MV-4-11 (cell line): Measurements from ENCODE around the gene SLU7.

Experiments used
- DNase-seq: peaks from one replicate; lab custom pipeline; 2025; lab: John Stamatoyannopoulos, UW

The SLU7 gene

DNA sequence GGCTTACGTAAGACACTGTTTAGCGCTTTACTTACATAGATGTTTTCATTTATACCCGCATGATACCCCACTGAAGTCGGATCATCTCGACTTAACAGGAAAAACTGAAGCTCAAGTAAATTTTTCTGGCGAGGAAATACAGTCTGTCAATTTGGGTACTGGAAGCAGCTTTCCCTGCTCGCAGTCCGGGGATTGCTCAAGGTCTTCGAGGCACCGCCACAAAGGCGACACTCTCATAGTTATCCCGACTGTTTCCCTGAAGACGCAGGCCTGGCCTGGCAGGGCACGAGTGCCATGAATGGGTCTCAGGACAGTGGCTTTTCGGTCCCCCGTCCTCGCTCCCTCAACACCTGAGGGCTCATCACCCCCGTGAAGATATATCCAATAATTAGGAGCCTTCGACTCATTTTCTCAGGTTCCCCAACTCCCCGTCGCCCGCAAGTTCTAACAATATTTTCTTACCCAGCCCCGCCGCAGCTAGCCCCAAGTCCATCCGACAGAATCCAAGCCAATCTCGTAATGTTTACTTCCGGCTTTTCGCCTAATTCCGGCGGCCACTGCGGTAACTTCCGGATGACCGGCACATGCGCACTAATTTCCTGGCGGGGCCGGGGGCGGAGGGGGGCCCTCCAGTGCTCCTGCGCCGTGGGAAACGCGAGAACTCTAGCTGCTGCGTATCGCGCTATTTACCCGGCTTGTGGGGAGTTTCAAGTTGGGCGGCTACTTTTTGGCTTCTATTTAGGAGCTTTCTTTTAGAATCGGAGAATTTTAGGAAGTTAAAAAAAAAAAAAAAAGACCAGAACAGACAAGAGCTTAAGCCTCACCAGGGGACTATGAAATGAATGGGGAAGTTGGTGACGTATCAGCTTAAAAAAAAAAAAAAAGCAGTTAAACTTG, at the start of gene SLU7:
Gene SLU7, minus strand, starts transcription at position 521 of the 897 bp plus-strand sequence. CDS start 3,787 bp downstream, outside the sequence.
- DNase-seq, result peak; percentile 97

DNA sequence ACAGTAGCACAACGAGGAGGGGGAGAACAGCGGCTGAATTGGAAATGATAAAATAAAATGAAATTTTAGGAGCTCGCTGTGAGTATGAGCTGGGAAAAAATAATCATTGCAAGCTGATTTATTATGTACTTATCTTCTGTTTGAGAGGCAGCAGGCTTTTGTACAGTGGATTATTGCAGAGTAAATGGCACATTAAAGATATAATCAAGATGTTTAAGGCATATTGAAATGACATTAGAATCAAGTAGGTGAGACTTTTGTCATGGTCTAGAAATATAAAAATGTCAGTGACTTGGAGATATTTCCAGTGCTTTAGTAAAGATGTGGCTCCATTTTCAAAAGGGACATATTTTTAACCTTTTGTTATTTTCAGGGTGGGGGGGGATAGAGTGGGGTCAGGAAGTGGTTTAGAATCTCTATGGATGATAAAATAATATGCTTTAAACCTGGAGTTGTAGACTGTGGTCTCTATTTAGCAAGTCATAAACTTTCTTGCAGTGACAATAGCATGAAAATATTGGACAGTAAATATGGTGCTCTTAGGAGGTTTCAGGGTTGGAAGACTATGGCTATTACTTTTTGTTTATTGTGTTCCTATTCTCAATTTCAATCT, 49.6 kb upstream of the SLU7 start:
- no peak for DNase-seq

DNA sequence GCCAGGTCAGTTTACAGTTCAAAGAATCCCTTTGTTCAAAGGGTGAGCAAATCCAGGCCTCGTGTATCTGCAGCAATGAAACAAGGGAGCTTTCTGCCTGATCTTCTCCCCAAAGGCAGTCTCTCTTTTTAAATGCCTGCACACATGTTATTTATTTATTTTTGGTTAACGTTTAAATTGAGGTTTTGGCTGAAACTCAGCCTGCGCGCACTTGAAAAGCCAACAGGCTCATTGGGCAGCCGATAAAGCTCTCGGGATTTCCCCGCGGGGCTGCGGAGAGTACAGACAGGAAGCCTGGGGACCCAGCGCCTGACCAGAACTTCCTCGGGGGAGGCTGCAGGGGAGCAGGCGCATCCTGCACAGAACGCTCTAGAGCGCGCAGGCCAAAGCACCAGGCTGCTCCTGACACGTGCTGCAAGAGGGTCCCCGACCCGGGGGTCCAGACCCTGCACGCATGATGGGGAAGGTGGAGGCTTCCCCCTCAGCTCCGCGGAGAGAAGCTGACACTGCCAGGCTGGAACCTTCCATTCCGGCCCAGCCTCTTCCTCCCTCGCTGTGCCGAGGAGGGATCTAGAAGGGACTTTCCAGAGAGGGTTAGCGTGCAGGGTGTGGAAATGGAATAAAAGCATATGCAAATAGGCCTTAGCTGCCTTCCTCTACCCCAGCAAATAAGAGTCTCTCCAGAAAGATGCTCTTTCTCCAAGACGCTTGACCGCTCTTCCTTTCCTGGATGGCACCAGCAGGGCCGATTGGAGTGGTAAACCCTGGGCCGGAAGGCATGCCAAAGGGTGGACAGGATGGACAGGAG, 48.9 kb upstream of the SLU7 start:
- peak; percentile 80 for DNase-seq

DNA sequence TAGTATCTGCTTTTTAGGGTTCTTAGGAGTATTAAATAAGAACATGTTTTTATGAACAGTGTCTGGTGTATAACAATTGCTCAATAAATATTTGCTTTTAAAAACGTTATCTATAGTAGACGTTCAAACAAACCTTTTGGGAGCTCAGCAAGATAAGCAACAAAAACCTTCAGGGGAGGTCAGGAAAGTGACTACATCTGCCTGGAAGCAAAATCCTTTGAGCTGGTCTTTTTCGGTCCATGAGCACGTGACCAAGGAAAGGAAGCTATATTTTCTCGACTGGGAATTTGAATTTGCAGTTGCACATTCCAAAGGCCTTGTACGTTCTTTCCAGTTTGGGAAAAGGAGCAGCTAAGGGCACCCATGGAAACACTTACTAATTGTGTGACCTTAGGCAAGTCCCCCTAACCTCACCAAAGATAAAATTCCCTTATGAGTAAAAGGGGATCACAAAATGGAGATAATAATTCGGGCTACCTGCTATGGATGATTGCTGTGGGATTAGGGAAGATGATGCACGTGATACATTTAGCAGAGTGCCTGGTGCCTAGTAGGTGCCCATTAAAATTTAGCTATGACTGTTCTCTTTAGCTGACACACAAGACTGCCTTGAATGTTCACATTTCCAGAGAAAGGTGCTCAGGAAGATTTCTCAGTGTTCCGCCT, 48.1 kb upstream of the SLU7 start:
- DNase-seq, result no peak

DNA sequence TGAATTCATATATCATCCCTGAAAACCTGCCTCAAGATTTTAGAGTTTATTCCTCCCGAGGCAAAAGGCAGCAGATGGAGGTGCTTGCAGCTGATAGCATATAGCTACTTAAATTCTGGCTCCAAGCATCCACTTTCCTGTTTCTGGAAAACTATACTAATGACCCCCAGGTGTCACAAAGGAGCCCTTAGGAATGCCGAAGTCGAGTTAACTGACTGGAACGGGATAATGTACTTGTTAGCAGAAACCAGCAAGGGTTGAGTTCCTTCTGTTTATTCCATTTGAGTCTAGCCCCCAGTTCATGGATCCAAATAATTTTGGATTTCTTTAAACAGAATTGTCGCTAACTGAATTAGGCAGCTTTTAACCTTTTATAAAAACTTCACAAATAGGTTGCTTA, 47.2 kb upstream of the SLU7 start:
- DNase-seq, result no peak

GRCh38 chr5:160464466-160464797, 45.6 kb upstream of the SLU7 start:
- DNase-seq, result no peak

DNA sequence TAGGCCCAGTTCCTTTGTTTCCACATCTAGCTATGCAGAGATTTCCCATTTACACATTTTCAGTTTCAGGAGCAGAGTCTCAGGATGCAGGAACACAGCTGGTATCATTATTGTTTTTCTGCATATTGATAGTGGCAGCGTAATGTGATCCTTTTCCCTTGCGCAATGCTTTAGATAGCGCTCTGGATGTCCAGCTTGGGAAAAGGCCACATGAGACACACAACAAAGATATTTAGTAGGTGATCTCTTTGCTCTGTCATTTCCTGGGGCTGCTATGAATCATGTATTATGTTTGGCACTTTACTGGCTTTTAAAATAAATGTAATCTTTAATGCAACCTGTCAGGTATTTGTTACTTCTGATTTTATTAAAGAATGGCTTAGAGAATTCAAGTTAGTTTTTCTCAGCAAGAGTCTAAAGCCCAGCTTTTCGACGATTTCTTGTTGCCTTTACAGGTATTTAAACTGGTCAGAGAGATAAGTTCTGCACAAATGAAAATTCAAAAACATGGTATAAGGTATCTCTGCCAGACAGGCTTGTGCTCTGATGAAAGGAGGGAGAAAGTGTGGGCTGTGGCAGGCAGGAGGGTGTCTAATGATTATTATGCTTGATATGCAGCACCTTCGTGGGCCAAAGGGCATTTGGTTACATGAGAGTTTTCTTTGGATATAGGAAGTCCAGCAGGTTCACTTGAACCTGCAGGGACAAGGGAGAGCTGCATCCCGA, 45.0 kb upstream of the SLU7 start:
- peak; percentile 37 for DNase-seq

DNA sequence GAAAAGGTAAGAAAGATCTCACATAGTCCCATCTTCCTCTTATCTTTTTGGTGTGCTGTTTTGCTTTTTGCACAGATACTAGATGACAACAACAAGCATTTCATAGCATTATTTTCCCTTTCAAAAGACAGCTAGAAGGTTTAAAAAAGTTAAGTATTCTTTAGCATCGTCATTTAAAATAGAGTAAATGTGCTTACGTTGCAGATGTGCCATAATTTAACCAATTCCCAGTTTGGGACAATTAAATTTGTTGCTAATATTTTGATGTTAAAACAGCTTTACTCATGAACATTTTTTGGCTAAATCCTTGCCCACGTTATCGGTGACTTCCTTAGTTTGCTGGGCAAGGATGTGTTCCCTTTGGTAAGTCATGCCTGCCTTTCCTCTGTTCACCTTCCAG, 44.3 kb upstream of the SLU7 start:
- no peak for DNase-seq

DNA sequence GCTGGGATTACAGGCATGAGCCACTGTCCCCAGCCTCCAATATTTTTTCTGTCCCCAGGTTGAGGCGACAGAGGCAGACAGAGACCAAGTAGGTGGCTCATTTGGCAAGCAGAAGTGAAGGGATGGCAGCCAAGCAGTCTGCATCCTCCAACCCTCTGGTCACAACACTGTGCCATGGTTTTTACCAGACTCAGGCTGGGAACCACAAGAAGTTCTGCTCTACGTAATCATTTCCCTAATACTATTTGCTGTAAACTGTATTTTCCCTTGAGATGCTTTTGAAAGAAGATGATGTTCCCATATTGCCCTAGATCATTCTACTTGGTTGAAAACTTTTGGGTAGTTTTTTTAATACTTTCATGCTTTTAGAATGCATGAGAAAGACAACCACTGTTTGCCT, 43.3 kb upstream of the SLU7 start:
- DNase-seq, result peak; percentile 16

GRCh38 chr5:160461378-160461777, 42.5 kb upstream of the SLU7 start:
- no peak for DNase-seq

DNA sequence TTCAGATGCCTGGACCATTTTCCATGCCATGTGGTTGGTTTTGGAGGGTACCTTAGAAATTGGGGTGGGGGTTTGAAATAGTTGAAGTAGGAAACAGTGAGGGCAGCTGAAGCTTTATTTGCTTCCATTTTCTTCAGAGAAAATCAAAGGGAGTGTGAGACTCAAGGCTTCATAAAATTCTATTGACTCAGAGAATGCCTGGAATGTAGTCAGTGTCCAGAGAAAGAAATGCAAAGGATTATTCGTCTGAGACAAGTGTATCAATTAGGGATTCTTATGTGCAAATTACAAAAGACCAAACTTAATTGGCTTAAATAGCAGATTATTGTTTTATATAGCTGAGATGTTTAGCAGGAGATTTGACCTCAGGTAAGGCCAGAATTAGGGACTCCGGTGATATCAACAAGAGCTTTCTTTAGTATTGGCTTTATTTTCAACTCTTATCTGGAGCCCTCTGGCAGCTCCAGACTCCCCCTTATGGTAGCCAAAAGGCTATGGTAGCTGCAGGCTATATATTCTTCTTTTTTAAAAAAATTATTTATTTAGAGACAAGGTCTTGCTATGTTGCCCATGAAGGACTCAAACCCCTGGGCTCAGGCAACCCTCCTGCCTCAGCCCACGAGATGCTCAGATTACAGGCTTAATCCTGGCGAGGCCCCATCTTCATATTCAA, 41.6 kb upstream of the SLU7 start:
- DNase-seq, result no peak

DNA sequence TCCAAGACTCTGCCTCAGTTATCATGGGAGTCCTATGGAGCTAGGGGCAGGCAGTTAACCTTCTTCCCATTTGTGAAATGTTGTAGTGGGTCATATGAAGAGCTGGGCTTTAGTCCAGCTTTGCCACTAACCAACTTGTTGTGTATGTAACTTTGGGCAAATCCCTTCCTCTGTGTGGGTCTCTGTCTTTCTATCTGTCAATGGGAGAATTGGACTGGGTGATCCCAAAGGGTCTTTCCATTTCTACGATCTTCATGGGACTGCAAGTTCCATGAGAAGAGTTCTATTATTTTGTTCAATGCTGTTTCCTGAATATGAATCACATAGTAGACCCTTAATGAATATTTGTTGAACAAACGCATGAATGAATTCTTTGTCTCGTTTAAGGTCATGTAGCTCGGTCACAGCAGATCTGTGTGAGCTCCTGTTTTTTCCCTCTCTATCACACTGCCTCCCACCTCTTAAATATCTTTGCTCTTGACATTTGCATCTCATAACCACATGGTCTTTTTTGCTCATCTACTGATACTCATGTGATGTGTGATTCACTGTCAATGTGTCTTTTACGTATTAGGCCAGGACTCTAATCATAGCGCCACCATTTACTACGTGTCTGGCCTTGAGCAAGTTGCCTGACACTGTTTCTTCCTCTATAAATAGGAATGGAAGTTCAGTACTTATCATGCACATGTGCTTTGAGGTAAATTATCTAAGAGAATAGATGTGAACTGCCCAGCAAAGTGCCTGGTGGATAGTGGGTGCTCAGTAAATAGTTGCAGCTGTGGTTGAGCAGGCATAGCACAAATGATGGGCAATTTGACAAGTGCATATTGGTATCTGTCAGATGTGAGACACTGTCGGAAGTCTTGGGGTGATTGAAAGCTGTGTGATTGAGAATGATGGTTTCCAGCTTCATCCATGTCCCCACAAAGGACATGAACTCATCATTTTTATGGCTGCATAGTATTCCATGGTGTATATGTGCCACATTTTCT, 40.2 kb upstream of the SLU7 start:
- no peak for DNase-seq

DNA sequence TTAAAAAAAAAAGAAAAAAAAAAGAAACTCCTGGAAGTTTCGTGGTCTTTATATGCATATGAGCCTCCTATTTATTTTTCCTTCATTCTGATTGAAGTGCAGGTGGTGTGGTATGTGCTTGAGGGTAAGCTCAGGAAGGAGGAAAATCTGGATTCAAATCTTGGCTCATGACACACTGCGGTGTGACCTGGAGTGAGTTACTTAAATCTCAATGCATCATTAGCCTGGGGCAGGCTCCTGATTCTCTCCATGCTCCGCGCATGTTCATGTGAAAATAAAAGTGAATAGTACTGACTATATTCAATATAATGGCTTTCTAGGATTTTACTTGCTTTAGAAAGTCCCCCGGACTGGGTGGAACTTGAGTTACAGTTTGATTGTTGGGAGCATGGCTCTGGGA, 38.4 kb upstream of the SLU7 start:
- DNase-seq, result no peak

DNA sequence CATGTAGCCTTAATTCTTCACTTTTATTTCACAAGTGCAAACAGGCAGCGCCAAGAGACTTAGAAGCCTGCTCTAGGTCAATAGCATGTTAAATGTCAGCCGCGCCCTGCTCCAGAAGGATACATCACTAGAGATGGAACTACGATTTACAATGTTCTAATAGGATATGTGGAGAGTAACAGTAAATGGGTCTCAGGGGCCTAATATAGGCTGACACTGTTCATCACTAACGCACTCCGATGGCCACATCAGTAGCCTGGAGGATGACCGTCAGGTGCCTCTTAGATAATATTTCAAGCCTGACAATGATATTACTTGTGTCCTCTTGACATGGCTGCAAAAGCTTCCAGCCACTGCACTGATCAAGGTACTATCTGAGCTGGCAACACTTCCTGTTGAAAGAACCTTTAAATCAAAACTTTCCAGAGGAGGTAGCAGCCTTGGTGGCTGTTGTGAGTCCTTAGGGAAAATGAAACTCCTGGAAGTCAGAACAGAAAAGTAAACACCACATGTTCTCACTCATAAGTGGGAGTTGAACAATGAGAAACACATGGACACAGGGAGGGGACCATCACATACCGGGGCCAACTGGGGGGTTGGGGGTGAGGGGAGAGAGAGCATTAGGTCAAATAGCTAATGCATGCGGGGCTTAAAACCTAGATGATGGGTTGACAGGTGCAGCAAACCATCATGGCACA, 37.7 kb upstream of the SLU7 start:
- DNase-seq, result no peak

- no peak for DNase-seq
Measured at GRCh38 chr5:160455600-160455999, 36.7 kb upstream of the SLU7 start.

DNA sequence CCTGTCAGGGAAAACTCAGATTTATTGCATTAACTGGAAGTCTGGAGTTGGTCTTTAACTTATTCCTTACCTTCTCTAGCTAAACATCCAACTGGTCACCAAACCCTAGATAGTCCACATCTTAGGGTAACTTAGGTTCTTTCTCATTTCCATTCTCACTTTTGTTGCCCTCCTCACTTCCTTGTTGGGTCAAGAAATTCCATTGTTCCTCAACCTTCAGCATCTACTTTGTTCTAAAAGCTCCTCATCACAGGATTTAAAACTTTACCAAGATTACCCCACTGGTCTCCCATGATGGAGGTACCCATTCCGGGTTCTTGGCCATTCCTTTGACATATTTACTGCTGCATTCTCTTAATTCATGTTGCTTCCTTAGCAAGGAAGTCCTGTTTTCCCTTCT, 34.9 kb upstream of the SLU7 start:
- DNase-seq, result no peak

- no peak for DNase-seq
Measured at GRCh38 chr5:160452795-160453194, 33.9 kb upstream of the SLU7 start.

- DNase-seq, result no peak
Measured at GRCh38 chr5:160452036-160452435, 33.2 kb upstream of the SLU7 start.

GRCh38 chr5:160451281-160451680, 32.4 kb upstream of the SLU7 start:
- DNase-seq, result no peak
